ENCODE measurements around the gene THADA. TPM values are rescaled to one million over a fixed set of nuclear protein-coding genes. Genes with fewer than 3 reads are reported as not detected.
"Not testable (repeated sequence)": the region's sequence is repeated elsewhere in the genome, so short reads cannot be mapped to it uniquely, and the experiment has no call there.

Gene THADA
- total RNA-seq, 1 donor from 2014 or later: 48.4 TPM

- Mint-ChIP-seq H3K9me3 (no peaks in the 10 kb centered on the region), H3K36me3 (ENCODE audit: low read depth) (peaks cover 30% of the 10 kb centered on the region), H3K4me3 (ENCODE audit: low read depth) (no peak overlapping the region), H3K4me1 (ENCODE audit: low read depth) (peaks cover 12% of the 10 kb centered on the region), H3K27me3 (ENCODE audit: low read depth) (no peaks in the 10 kb centered on the region), H3K27ac (no peak overlapping the region)
- intact Hi-C loops (cut with micrococcal nuclease): no loop called here
- DNase-seq (ENCODE audit: low spot score): no peak
Observed at GRCh38 chr2:43399098-43399497, 196.7 kb downstream of the THADA start.

- no peak for DNase-seq (ENCODE audit: low spot score)
- Mint-ChIP-seq H3K36me3 (ENCODE audit: low read depth) (peaks cover 38% of the 10 kb centered on the region), H3K27ac (no peak overlapping the region), H3K27me3 (ENCODE audit: low read depth) (no peaks in the 10 kb centered on the region), H3K9me3 (no peaks in the 10 kb centered on the region), H3K4me3 (ENCODE audit: low read depth) (no peak overlapping the region), H3K4me1 (ENCODE audit: low read depth) (peaks cover 12% of the 10 kb centered on the region)
- intact Hi-C loops (cut with micrococcal nuclease): no loop called here
Observed at GRCh38 chr2:43397821-43398220, 198.0 kb downstream of the THADA start.

- Mint-ChIP-seq H3K27ac (no peak overlapping the region), H3K4me3 (ENCODE audit: low read depth) (no peak overlapping the region), H3K4me1 (ENCODE audit: low read depth) (peaks cover 9% of the 10 kb centered on the region), H3K36me3 (ENCODE audit: low read depth) (peaks cover 42% of the 10 kb centered on the region), H3K27me3 (ENCODE audit: low read depth) (no peaks in the 10 kb centered on the region), H3K9me3 (no peaks in the 10 kb centered on the region)
- no peak for DNase-seq (ENCODE audit: low spot score)
- intact Hi-C loops (cut with micrococcal nuclease): no loop called here
Observed at GRCh38 chr2:43397411-43397810, 198.4 kb downstream of the THADA start.

- peaks cover 44% of the 10 kb centered on the region for H3K36me3 Mint-ChIP-seq (ENCODE audit: low read depth)
- H3K9me3 Mint-ChIP-seq; H3K4me1 Mint-ChIP-seq (ENCODE audit: low read depth); H3K27me3 Mint-ChIP-seq (ENCODE audit: low read depth); intact Hi-C loops (cut with micrococcal nuclease); H3K27ac Mint-ChIP-seq; H3K4me3 Mint-ChIP-seq (ENCODE audit: low read depth); DNase-seq (ENCODE audit: low spot score): not testable (repeated sequence)
Observed at GRCh38 chr2:43396344-43396743, 199.5 kb downstream of the THADA start.

DNA sequence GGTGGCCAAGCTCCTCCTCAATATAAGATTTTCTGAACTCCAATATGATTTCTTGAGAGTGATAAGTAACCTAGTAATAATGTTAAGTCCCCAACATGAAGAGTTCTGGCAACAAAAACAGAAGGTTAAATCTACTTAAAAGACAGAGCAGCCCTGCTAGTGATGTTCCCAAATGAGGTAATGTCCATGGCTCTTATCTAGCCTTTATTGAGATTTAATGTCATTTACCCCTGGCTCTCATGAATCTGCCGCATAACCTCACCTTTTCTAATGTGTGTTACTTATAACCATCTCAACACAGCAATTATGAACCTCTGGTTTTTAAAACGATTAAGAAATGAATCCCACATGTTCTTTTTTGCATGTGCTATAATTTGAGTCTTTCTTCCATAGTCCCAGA, 201.9 kb downstream of the THADA start:
- intact Hi-C loops (cut with micrococcal nuclease): no loop called here
- H3K27me3 Mint-ChIP-seq (ENCODE audit: low read depth): no peaks in the 10 kb centered on the region
- H3K27ac Mint-ChIP-seq: no peak overlapping the region
- no peak overlapping the region for H3K4me3 Mint-ChIP-seq (ENCODE audit: low read depth)
- no peak for DNase-seq (ENCODE audit: low spot score)
- peaks cover 44% of the 10 kb centered on the region for H3K36me3 Mint-ChIP-seq (ENCODE audit: low read depth)
- peaks cover 6% of the 10 kb centered on the region for H3K4me1 Mint-ChIP-seq (ENCODE audit: low read depth)
- no peaks in the 10 kb centered on the region for H3K9me3 Mint-ChIP-seq

DNA sequence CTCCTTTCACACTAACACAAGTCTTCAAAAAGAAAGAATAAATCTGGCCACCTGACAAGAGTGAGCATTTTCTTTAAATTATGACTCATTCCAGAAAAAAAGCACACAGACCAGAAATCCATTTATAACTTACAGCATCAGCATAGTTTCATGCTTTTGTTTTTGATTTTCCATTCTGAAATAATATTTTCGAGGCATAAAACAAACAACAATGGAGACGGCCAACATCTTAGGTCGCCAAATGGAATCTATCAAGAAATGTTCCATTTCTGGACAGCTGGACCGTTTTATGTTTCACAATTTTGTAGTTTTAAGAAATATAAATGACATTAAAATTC, 204.0 kb downstream of the THADA start:
- no peaks in the 10 kb centered on the region for H3K27me3 Mint-ChIP-seq (ENCODE audit: low read depth)
- intact Hi-C loops (cut with micrococcal nuclease): no loop called here
- DNase-seq (ENCODE audit: low spot score): no peak
- no peak overlapping the region for H3K4me3 Mint-ChIP-seq (ENCODE audit: low read depth)
- peaks cover 37% of the 10 kb centered on the region for H3K36me3 Mint-ChIP-seq (ENCODE audit: low read depth)
- no peak overlapping the region for H3K27ac Mint-ChIP-seq
- H3K4me1 Mint-ChIP-seq (ENCODE audit: low read depth): peaks cover 18% of the 10 kb centered on the region
- no peaks in the 10 kb centered on the region for H3K9me3 Mint-ChIP-seq

DNA sequence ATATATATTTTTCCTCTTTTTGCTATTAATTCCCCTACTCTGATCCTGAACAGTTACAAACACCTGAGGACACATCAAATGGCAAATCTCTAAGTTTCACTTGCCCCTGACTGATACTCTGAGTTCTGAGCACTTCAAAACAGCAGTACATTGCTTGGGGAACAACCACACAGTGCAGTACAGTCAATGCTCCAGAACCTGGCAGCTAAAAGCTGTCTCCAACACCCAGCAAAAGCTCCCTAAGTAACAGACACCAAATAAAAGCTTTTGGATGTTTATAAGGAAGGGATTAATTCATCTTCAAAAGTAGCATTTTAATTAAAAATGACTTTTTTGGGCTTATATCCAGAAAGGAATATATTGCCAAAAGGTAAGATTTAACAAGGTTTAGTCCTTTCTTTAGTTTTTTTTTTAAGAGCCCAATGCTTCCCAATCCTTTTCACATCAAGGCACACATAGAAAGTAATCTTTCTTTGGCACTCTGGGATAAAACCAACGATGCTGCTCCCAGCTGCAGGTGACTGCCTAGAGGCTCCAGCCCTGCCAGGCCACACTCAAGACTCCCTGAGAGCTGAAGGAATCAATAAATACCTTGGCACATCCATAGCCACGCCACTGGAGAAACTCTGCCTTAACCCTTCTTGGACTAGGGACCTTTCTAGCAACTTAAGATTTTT, 204.5 kb downstream of the THADA start:
- Mint-ChIP-seq H3K9me3 (no peaks in the 10 kb centered on the region), H3K36me3 (ENCODE audit: low read depth) (peaks cover 38% of the 10 kb centered on the region), H3K27me3 (ENCODE audit: low read depth) (no peaks in the 10 kb centered on the region), H3K4me3 (ENCODE audit: low read depth) (no peak overlapping the region), H3K4me1 (ENCODE audit: low read depth) (peaks cover 19% of the 10 kb centered on the region), H3K27ac (no peak overlapping the region)
- DNase-seq (ENCODE audit: low spot score): no peak
- intact Hi-C loops (cut with micrococcal nuclease): no loop called here

- peaks cover 32% of the 10 kb centered on the region for H3K36me3 Mint-ChIP-seq (ENCODE audit: low read depth)
Observed at GRCh38 chr2:43389581-43390466, 206.0 kb downstream of the THADA start.

DNA sequence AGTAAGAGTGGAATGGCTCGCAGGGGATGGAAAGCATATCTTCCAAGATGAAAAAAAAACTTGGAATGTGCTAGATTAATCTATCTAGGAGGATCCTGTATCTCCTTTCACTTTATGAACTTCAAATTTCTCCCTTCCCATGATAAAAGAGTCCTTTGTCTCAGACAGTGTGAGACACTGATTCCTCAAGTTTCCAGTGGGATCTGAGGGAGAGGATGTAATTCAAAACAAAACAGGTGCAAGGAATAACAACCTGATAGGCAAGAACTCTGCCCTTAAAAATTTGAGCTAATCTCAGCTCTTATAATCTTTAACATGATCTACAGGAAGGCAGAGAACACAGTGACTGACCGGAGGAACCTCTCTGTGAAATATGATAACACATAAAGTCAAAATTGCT, 207.5 kb downstream of the THADA start:
- H3K4me3 Mint-ChIP-seq (ENCODE audit: low read depth): no peak overlapping the region
- H3K9me3 Mint-ChIP-seq: no peaks in the 10 kb centered on the region
- H3K27ac Mint-ChIP-seq: no peak overlapping the region
- DNase-seq (ENCODE audit: low spot score): no peak
- H3K4me1 Mint-ChIP-seq (ENCODE audit: low read depth): peaks cover 37% of the 10 kb centered on the region
- H3K27me3 Mint-ChIP-seq (ENCODE audit: low read depth): no peaks in the 10 kb centered on the region
- H3K36me3 Mint-ChIP-seq (ENCODE audit: low read depth): peaks cover 34% of the 10 kb centered on the region
- intact Hi-C loops (cut with micrococcal nuclease): loop anchor here (5.0 kb wide), 1 partner anchor 96 kb away; no protein-coding TSS in a partner anchor

More at GRCh38 chr2:43389581-43390466, 206.0 kb downstream of the THADA start:
- DNase-seq (ENCODE audit: low spot score): no peak
- H3K27ac Mint-ChIP-seq: no peak overlapping the region
- H3K4me1 Mint-ChIP-seq (ENCODE audit: low read depth): peaks cover 25% of the 10 kb centered on the region
- H3K9me3 Mint-ChIP-seq: no peaks in the 10 kb centered on the region
- no peaks in the 10 kb centered on the region for H3K27me3 Mint-ChIP-seq (ENCODE audit: low read depth)
- intact Hi-C loops (cut with micrococcal nuclease): loop anchor here (5.0 kb wide), 1 partner anchor 98 kb away; no protein-coding TSS in a partner anchor
- H3K4me3 Mint-ChIP-seq (ENCODE audit: low read depth): no peak overlapping the region

DNA sequence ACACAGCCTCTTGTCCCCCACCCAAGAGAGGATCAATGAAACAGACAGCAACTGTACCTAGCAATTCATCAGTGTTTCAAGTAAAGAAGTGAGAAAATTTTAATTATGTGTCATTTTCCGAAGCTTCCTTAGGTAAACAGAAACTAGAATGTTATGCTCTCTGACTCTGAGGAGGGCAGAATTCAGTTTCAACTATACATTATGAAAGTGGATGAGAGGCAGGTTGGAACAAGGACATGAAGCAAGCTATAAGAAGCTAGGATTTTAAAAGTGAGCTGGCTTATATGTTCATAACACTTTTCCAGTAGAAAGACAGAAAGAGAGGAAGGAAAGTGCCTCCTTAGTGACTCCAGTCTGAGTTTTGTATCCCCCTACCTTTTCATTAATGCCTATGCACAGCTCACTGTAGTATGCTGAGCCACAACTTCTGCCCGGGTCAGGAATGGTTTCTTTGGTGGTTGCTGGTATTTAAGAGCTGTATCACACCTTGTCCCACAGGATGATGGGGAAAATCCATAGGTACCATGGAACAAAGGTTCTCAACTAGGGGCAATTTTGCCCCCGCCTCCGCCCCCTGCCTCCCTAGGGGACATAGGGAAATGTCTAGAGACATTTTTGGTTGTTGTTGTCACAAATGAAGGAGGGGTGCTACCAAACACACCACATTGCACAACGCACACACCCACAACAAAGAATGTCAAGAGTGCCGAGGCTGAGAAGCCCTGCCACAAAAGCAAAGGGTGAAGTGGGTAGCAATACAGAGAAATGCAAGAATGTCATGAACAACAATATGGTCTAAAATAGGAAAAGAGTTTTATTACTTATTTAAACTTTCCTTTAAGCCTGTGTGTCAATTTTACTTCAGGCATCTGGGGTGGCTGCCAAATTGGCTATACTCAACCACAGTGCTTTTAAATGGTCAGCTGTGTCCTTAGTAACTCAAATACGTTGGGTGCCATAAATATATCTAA, 208.5 kb downstream of the THADA start:
- H3K4me1 Mint-ChIP-seq (ENCODE audit: low read depth): peaks cover 40% of the 10 kb centered on the region
- intact Hi-C loops (cut with micrococcal nuclease): loop anchor here (1.0 to 5.0 kb wide), 2 partner anchors 39 to 95 kb away; no protein-coding TSS in a partner anchor

DNA sequence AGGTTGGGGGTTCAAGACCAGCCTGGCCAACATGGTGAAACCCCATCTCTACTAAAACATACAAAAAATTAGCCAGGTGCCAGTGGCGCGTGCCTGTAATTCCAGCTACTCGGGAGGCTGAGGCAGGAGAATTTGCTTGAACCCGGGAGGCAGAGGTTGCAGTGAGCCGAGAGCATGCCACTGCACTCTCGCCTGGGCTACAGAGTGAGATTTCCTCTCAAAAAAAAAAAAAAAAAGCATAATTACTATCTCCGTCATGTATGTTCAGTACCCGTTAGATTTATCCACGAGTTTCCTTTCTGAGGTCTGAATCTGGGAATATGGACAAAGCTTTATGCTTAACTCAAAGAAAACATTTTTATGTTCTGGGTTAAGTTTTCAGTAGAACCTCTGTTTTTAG, 209.2 kb downstream of the THADA start:
- not testable (repeated sequence) for DNase-seq (ENCODE audit: low spot score); H3K9me3 Mint-ChIP-seq; H3K27me3 Mint-ChIP-seq (ENCODE audit: low read depth)
- intact Hi-C loops (cut with micrococcal nuclease): loop anchor here (1.0 to 5.0 kb wide), 2 partner anchors 40 to 94 kb away; no protein-coding TSS in a partner anchor
- Mint-ChIP-seq H3K36me3 (ENCODE audit: low read depth) (peaks cover 35% of the 10 kb centered on the region), H3K4me3 (ENCODE audit: low read depth) (peak overlapping the region; percentile 31), H3K4me1 (ENCODE audit: low read depth) (peaks cover 41% of the 10 kb centered on the region), H3K27ac (peak overlapping the region; percentile 68)

More for the DNA sequence above, 208.5 kb downstream of the THADA start:
- Mint-ChIP-seq H3K9me3 (no peaks in the 10 kb centered on the region), H3K27me3 (ENCODE audit: low read depth) (no peaks in the 10 kb centered on the region), H3K27ac (peak overlapping the region; percentile 68), H3K36me3 (ENCODE audit: low read depth) (peaks cover 31% of the 10 kb centered on the region), H3K4me3 (ENCODE audit: low read depth) (peak overlapping the region; percentile 31)
- no peak for DNase-seq (ENCODE audit: low spot score)

DNA sequence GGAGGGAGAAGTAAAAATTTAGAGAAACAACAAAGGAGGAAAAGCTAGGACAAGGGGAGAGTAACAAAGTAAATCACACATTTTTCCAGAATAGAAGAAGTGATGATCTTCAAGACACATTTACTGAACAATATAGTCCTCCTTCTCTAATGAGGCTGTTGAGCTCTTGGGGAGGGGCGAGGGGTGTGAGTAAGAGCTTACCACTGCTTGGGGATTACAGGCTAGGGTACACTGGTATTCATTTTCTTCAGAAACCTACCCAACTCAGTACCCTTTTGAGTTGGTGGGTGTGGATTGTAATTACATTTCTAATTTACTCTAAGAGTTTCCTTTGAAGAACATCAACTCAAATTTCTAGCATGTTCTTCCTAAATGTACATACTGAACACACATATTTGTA, 211.7 kb downstream of the THADA start:
- no peak overlapping the region for H3K4me3 Mint-ChIP-seq (ENCODE audit: low read depth)
- intact Hi-C loops (cut with micrococcal nuclease): no loop called here
- no peaks in the 10 kb centered on the region for H3K27me3 Mint-ChIP-seq (ENCODE audit: low read depth)
- H3K27ac Mint-ChIP-seq: peak overlapping the region; percentile 28
- no peak for DNase-seq (ENCODE audit: low spot score)
- H3K9me3 Mint-ChIP-seq: no peaks in the 10 kb centered on the region
- H3K4me1 Mint-ChIP-seq (ENCODE audit: low read depth): peaks cover 45% of the 10 kb centered on the region
- H3K36me3 Mint-ChIP-seq (ENCODE audit: low read depth): peaks cover 46% of the 10 kb centered on the region
